Activated CD4-positive, alpha-beta T cell treated with anti-CD3 and anti-CD28 coated beads for 24 hours (primary cell): ENCODE results near the gene RUNDC3A.

Experiments used
- DNase-seq, 2 donors: peaks; one replicate each; pipeline ENCODE4 v3.0.0-alpha.2; 2020; ENCODE audit warnings: low read depth in 2 of 2

The RUNDC3A gene

GRCh38 chr17:44308320-44308818 is at the start of gene RUNDC3A:
RUNDC3A (plus strand) TSS chr17:44308601; CDS start chr17:44308833, 232 bp downstream.
- peak; percentile 70 to 73 for DNase-seq

GRCh38 chr17:44258811-44259351 is 49.5 kb upstream of the RUNDC3A start:
- DNase-seq, result no peak

GRCh38 chr17:44260296-44260695 is 48.1 kb upstream of the RUNDC3A start:
- DNase-seq, result no peak

GRCh38 chr17:44262654-44263225 is 45.7 kb upstream of the RUNDC3A start:
- DNase-seq, result no peak

GRCh38 chr17:44263345-44263902 is 45.0 kb upstream of the RUNDC3A start:
- DNase-seq, result no peak

- no peak for DNase-seq
These were observed 41.8 kb upstream of the RUNDC3A start for GRCh38 chr17:44266402-44267164.

GRCh38 chr17:44267165-44267455 is 41.3 kb upstream of the RUNDC3A start:
- DNase-seq, result no peak

GRCh38 chr17:44267818-44268490 is 40.4 kb upstream of the RUNDC3A start, which contains the start of gene SLC4A1:
SLC4A1 (minus strand) TSS chr17:44268135; CDS start chr17:44262866, 5,269 bp downstream.
- no peak for DNase-seq

- DNase-seq, result no peak
These were observed 39.5 kb upstream of the RUNDC3A start for GRCh38 chr17:44268709-44269534.

- DNase-seq, result no peak
These were observed 38.7 kb upstream of the RUNDC3A start for GRCh38 chr17:44269535-44270240.

- no peak for DNase-seq
These were observed 36.0 kb upstream of the RUNDC3A start for GRCh38 chr17:44272321-44272951.

GRCh38 chr17:44272954-44273353 is 35.4 kb upstream of the RUNDC3A start:
- DNase-seq, result no peak

GRCh38 chr17:44273607-44274006 is 34.8 kb upstream of the RUNDC3A start:
- DNase-seq, result no peak

- DNase-seq, result no peak
These were observed 30.4 kb upstream of the RUNDC3A start for GRCh38 chr17:44277976-44278375.

- DNase-seq, result no peak
These were observed 29.1 kb upstream of the RUNDC3A start for GRCh38 chr17:44279346-44279665.

GRCh38 chr17:44279666-44280391 is 28.6 kb upstream of the RUNDC3A start:
- no peak for DNase-seq

GRCh38 chr17:44280392-44280937 is 27.9 kb upstream of the RUNDC3A start:
- DNase-seq, result no peak

GRCh38 chr17:44281570-44281969 is 26.8 kb upstream of the RUNDC3A start:
- DNase-seq, result no peak

- no peak for DNase-seq
These were observed 26.1 kb upstream of the RUNDC3A start for GRCh38 chr17:44282264-44282663.
